Hepatocyte (in vitro differentiated cells): ENCODE results near the gene CD3G. TPM values are rescaled to one million over a fixed set of nuclear protein-coding genes. Genes with fewer than 3 reads are reported as not detected.

ENCODE experiments used
- DNase-seq: peaks from one replicate; pipeline ENCODE4 v3.0.0-alpha.2; 2016; ENCODE audit warnings: low spot score
- H2AFZ ChIP-seq: fragments of 200-600 bp; sonication (generic); 2 replicates; pipeline ENCODE4 v1.6.0; 2016; ENCODE audit warnings: antibody characterized with exemption, mild to moderate bottlenecking
- H3K27ac ChIP-seq: fragments of 200-600 bp; sonication (generic); 2 replicates; pipeline ENCODE4 v1.5.1; 2016; ENCODE audit warnings: mild to moderate bottlenecking
- H3K27me3 ChIP-seq: fragments of 200-600 bp; sonication (generic); 2 replicates; pipeline ENCODE4 v1.6.1; 2016
- H3K36me3 ChIP-seq: fragments of 200-600 bp; sonication (generic); replicated peaks from 2 replicates; pipeline ENCODE4 v1.5.1; 2016; ENCODE audit warnings: low read depth; ENCODE audit not compliant: insufficient read depth
- H3K4me1 ChIP-seq: fragments of 200-600 bp; sonication (generic); 2 replicates; pipeline ENCODE4 v1.5.1; 2016; ENCODE audit warnings: mild to moderate bottlenecking, moderate library complexity; ENCODE audit not compliant: insufficient read depth
- H3K4me2 ChIP-seq: fragments of 200-600 bp; sonication (generic); 2 replicates; pipeline ENCODE4 v1.6.0; 2016
- H3K4me3 ChIP-seq: fragments of 200-600 bp; sonication (generic); 2 replicates; pipeline ENCODE4 v1.5.1; 2016; ENCODE audit warnings: mild to moderate bottlenecking
- H3K79me2 ChIP-seq: fragments of 200-600 bp; sonication (generic); 2 replicates; pipeline ENCODE4 v1.6.0; 2017; ENCODE audit warnings: mild to moderate bottlenecking
- H3K9me2 ChIP-seq: fragments of 200-600 bp; sonication (generic); replicated peaks from 2 replicates; pipeline ENCODE4 v1.6.0; 2017; ENCODE audit warnings: mild to moderate bottlenecking; ENCODE audit not compliant: insufficient read depth
- H3K9me3 ChIP-seq: fragments of 200-600 bp; sonication (generic); 2 replicates; pipeline ENCODE4 v1.5.1; 2016; ENCODE audit warnings: low read depth, mild to moderate bottlenecking
- H4K20me1 ChIP-seq: fragments of 200-600 bp; sonication (generic); 2 replicates; pipeline ENCODE4 v1.6.0; 2016; ENCODE audit warnings: mild to moderate bottlenecking; ENCODE audit not compliant: insufficient read depth, poor library complexity, severe bottlenecking
- CTCF ChIP-seq: fragments of 200-600 bp; sonication (generic); IDR thresholded peaks from 2 replicates; pipeline ENCODE4 v1.5.1; 2016; ENCODE audit warnings: antibody characterized with exemption, mild to moderate bottlenecking; ENCODE audit not compliant: poor library complexity
- EZH2 ChIP-seq: fragments of 200-600 bp; sonication (generic); IDR thresholded peaks from 2 replicates; pipeline ENCODE4 v1.6.1; 2016; ENCODE audit warnings: antibody characterized with exemption, mild to moderate bottlenecking, borderline replicate concordance
- EZH2phosphoT487 ChIP-seq: fragments of 200-600 bp; sonication (generic); IDR thresholded peaks from one replicate; pipeline ENCODE4 v1.6.1; 2018; ENCODE audit warnings: antibody characterized with exemption, mild to moderate bottlenecking, low read depth, moderate library complexity; ENCODE audit not compliant: unreplicated experiment, severe bottlenecking
- WGBS: methylation state at CpG from one replicate; pipeline ENCODE4 v1.1.6; 2016; ENCODE audit warnings: low lambda C conversion rate; ENCODE audit errors: missing lambda C conversion rate; 5-methylcytosine and 5-hydroxymethylcytosine counted together
- polyA plus RNA-seq: library from polyadenylated mRNA; unstranded; fragments of >200 nt; fragmentation: Nextera tagmentation; extraction: Ambion mirVana; gene quantifications from 2 replicates; pipeline ENCODE4 v1.2.1, GENCODE V29; 2016
- total RNA-seq: library from RNA; depleted of rRNA; stranded (reverse); fragments of >200 nt; gene quantifications from 2 replicates; pipeline ENCODE4 v1.2.3, GENCODE V29; 2014

CD3G gene
- total and polyA plus RNA-seq, 2 experiments from 2014 or later: 0.11 to 0.50 TPM

- Histone ChIP-seq H3K9me3 (no peaks in the 10 kb centered on the region), H3K9me2 (no peaks in the 10 kb centered on the region), H4K20me1 (no peaks in the 10 kb centered on the region), H3K4me2 (no peak overlapping the region), H3K27me3 (no peaks in the 10 kb centered on the region), H2AFZ (no peak overlapping the region), H3K27ac (peak overlapping the region; percentile 92), H3K4me1 (peaks cover 12% of the 10 kb centered on the region), H3K4me3 (no peak overlapping the region), H3K79me2 (no peaks in the 10 kb centered on the region), H3K36me3 (no peaks in the 10 kb centered on the region)
- no peak for DNase-seq
- WGBS: 86% methylated on average over 5 of the region's 5 CpGs
- TF ChIP-seq EZH2phosphoT487 (no peak), CTCF (no peak), EZH2 (no peak)
Observed at GRCh38 chr11:118339281-118339961, 4.7 kb upstream of the CD3G start.

- H3K4me1 ChIP-seq: peaks cover 12% of the 10 kb centered on the region
- TF ChIP-seq EZH2phosphoT487: no peak
- TF ChIP-seq CTCF: no peak
- TF ChIP-seq EZH2: no peak
- H4K20me1 ChIP-seq: no peaks in the 10 kb centered on the region
- H3K4me2 ChIP-seq: no peak overlapping the region
- no peaks in the 10 kb centered on the region for H3K79me2 ChIP-seq
- 83% methylated on average over 3 of the region's 3 CpGs for WGBS
- H3K27ac ChIP-seq: no peak overlapping the region
- no peak for DNase-seq
- no peak overlapping the region for H3K4me3 ChIP-seq
- H3K9me3 ChIP-seq: no peaks in the 10 kb centered on the region
- H3K27me3 ChIP-seq: no peaks in the 10 kb centered on the region
- H2AFZ ChIP-seq: no peak overlapping the region
- H3K36me3 ChIP-seq: no peaks in the 10 kb centered on the region
- H3K9me2 ChIP-seq: no peaks in the 10 kb centered on the region
Observed at GRCh38 chr11:118340449-118340848, 3.7 kb upstream of the CD3G start.

GRCh38 chr11:118341261-118341660 lies 2.9 kb upstream of the CD3G start:
- Histone ChIP-seq H4K20me1 (no peaks in the 10 kb centered on the region), H3K27ac (no peak overlapping the region), H3K4me3 (no peak overlapping the region), H3K4me1 (peaks cover 12% of the 10 kb centered on the region), H3K9me2 (no peaks in the 10 kb centered on the region), H3K79me2 (no peaks in the 10 kb centered on the region), H3K36me3 (no peaks in the 10 kb centered on the region), H2AFZ (no peak overlapping the region), H3K4me2 (no peak overlapping the region), H3K9me3 (no peaks in the 10 kb centered on the region), H3K27me3 (no peaks in the 10 kb centered on the region)
- no peak for DNase-seq
- TF ChIP-seq CTCF (no peak), EZH2 (no peak), EZH2phosphoT487 (no peak)
- WGBS: 97% methylated on average over 3 of the region's 3 CpGs
